ENCODE data around the gene ADGRE2.

- TF ChIP-seq POLR2A (IDR thresholded peaks at IDR 0.05) (no peak), CTCF (IDR thresholded peaks at IDR 0.05) (no peak)
Measured at GRCh38 chr19:14748601-14749000, 29.8 kb downstream of the ADGRE2 start.

All from esophagus squamous epithelium (tissue), 4 donors.